ENCODE results near the gene MAML3. TPM values are rescaled to one million over a fixed set of nuclear protein-coding genes. Genes with fewer than 3 reads are reported as not detected.

The MAML3 gene
- total RNA-seq, 1 donor = 0.72 TPM

GRCh38 chr4:139919521-139919920 lies 234.5 kb downstream of the MAML3 start:
- Histone ChIP-seq H3K36me3 (ENCODE audit: insufficient read depth, low read length) (no peaks in the 10 kb centered on the region), H3K4me2 (ENCODE audit: insufficient read depth, low read length) (no peak overlapping the region), H3K9me3 (ENCODE audit: low read depth, low read length) (no peaks in the 10 kb centered on the region), H2AFZ (ENCODE audit: low read length) (no peak overlapping the region), H3K27ac (ENCODE audit: low read depth, low read length) (no peak overlapping the region), H3K4me3 (ENCODE audit: insufficient read depth, low read length) (no peak overlapping the region), H3K27me3 (ENCODE audit: insufficient read depth, low read length) (peaks cover 10% of the 10 kb centered on the region), H3K4me1 (ENCODE audit: insufficient read depth, low read length) (peaks cover 4% of the 10 kb centered on the region), H4K20me1 (ENCODE audit: insufficient read depth, low read length) (no peaks in the 10 kb centered on the region), H3K79me2 (ENCODE audit: insufficient read depth, low read length) (no peaks in the 10 kb centered on the region)
- TF ChIP-seq CTCF (IDR thresholded peaks at IDR 0.05; ENCODE audit: extremely low read depth, low read depth, low read length) = no peak
- DNase-seq (ENCODE audit: insufficient read length, low spot score, missing footprints) = no peak

DNA sequence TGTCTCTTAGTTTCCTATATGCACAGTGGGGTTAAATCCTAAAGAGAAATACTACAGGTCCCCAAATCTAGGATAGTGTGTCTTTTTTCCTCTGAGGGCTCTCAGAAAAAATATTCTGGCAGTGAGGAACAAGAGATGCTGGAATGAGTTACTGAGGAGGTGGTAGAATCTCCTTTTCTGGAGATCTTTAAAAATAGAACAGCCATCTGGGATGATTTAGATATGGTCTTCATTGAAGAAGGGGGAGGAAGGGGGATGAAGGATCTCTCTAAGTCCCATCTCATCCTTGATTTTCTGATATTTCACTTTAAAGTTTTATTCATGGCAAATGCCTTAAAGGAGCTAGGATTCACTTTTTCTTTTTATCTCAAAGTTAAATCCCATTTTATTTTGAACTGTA lies 235.0 kb downstream of the MAML3 start:
- no peak for TF ChIP-seq CTCF (IDR thresholded peaks at IDR 0.05; ENCODE audit: extremely low read depth, low read depth, low read length)
- Histone ChIP-seq H3K4me1 (ENCODE audit: insufficient read depth, low read length) (peaks cover 9% of the 10 kb centered on the region), H3K9me3 (ENCODE audit: low read depth, low read length) (no peaks in the 10 kb centered on the region), H3K79me2 (ENCODE audit: insufficient read depth, low read length) (no peaks in the 10 kb centered on the region), H3K27ac (ENCODE audit: low read depth, low read length) (no peak overlapping the region), H3K4me2 (ENCODE audit: insufficient read depth, low read length) (no peak overlapping the region), H3K4me3 (ENCODE audit: insufficient read depth, low read length) (no peak overlapping the region), H4K20me1 (ENCODE audit: insufficient read depth, low read length) (no peaks in the 10 kb centered on the region), H3K27me3 (ENCODE audit: insufficient read depth, low read length) (peaks cover 13% of the 10 kb centered on the region), H3K36me3 (ENCODE audit: insufficient read depth, low read length) (no peaks in the 10 kb centered on the region), H2AFZ (ENCODE audit: low read length) (no peak overlapping the region)
- no peak for DNase-seq (ENCODE audit: insufficient read length, low spot score, missing footprints)

DNA sequence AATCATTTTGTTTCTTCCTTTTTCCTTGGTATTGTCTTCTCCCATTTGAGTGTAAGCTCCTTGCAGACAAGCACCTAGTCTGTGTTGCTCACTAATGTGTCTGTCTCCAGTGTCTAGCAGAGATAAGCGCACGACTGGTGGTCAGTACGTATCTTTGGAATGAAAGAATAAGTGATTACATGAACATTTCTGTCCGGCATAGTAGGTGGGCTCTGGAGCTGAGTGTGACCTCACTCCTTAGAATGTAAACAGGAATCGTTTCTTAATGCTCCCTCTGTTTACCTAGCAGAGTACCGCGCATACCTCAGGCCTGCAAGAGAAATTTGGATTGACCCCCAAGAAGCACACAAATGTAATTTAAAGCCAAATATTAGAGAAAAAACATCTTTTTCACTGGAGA lies 235.4 kb downstream of the MAML3 start:
- Histone ChIP-seq H3K27ac (ENCODE audit: low read depth, low read length) (no peak overlapping the region), H3K79me2 (ENCODE audit: insufficient read depth, low read length) (no peaks in the 10 kb centered on the region), H4K20me1 (ENCODE audit: insufficient read depth, low read length) (no peaks in the 10 kb centered on the region), H3K9me3 (ENCODE audit: low read depth, low read length) (no peaks in the 10 kb centered on the region), H3K4me2 (ENCODE audit: insufficient read depth, low read length) (no peak overlapping the region), H3K4me3 (ENCODE audit: insufficient read depth, low read length) (no peak overlapping the region), H3K27me3 (ENCODE audit: insufficient read depth, low read length) (peaks cover 13% of the 10 kb centered on the region), H2AFZ (ENCODE audit: low read length) (no peak overlapping the region), H3K36me3 (ENCODE audit: insufficient read depth, low read length) (no peaks in the 10 kb centered on the region), H3K4me1 (ENCODE audit: insufficient read depth, low read length) (peaks cover 13% of the 10 kb centered on the region)
- no peak for DNase-seq (ENCODE audit: insufficient read length, low spot score, missing footprints)
- TF ChIP-seq CTCF (IDR thresholded peaks at IDR 0.05; ENCODE audit: extremely low read depth, low read depth, low read length) = no peak

- H2AFZ ChIP-seq (ENCODE audit: low read length) = no peak overlapping the region
- no peaks in the 10 kb centered on the region for H3K79me2 ChIP-seq (ENCODE audit: insufficient read depth, low read length)
- no peaks in the 10 kb centered on the region for H4K20me1 ChIP-seq (ENCODE audit: insufficient read depth, low read length)
- H3K4me1 ChIP-seq (ENCODE audit: insufficient read depth, low read length) = peaks cover 14% of the 10 kb centered on the region
- no peak for TF ChIP-seq CTCF (IDR thresholded peaks at IDR 0.05; ENCODE audit: extremely low read depth, low read depth, low read length)
- no peak overlapping the region for H3K4me3 ChIP-seq (ENCODE audit: insufficient read depth, low read length)
- H3K27ac ChIP-seq (ENCODE audit: low read depth, low read length) = no peak overlapping the region
- H3K36me3 ChIP-seq (ENCODE audit: insufficient read depth, low read length) = no peaks in the 10 kb centered on the region
- no peak overlapping the region for H3K4me2 ChIP-seq (ENCODE audit: insufficient read depth, low read length)
- H3K27me3 ChIP-seq (ENCODE audit: insufficient read depth, low read length) = peaks cover 13% of the 10 kb centered on the region
- DNase-seq (ENCODE audit: insufficient read length, low spot score, missing footprints) = no peak
- no peaks in the 10 kb centered on the region for H3K9me3 ChIP-seq (ENCODE audit: low read depth, low read length)
These were observed 236.1 kb downstream of the MAML3 start for GRCh38 chr4:139917896-139918295.

Data from osteoblast (primary cell).